ENCODE data around the gene CHML.

The CHML gene

DNA sequence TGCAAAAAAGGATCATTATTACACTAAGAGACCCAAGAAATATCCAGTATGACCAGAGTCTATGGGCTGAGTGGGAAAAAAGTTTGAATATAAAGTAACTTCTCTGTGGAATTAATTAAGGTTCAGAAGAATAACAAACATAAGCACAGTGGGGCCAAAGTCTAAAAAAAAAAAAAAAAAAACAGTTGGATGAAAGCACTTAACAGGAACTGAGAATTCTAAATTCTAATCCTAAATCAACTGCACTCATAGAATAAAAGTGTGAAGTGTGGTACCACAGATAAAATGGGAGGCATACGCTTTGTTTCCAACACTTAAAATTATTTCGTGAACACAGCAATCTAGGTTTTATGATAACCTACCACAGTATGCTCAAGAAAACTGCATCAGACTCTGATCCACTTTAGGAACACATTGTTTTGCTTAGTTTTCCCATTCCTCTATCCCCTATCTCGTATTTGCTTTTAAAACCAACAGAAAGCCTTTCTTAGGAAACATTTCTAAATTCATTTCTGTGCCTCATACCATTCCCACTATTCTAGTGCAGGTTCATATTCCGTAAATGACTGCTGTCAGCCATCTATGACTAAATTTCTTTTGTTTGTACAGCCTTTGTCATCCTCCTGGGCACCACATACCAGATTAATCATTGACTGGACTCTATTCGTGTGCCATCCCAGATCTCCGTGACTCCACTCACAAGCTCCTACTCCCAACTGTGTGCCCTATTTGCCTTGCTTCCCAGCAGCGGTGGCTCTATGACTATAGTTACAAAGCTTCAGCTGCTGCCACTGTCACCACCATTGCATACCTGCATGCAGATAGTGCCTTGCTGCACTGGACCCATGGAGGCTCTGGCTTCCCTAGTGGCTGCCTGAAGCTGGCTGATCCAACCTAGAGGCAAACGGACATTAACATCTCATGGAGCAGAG lies 24.9 kb downstream of the CHML start:
- no peak for DNase-seq

DNA sequence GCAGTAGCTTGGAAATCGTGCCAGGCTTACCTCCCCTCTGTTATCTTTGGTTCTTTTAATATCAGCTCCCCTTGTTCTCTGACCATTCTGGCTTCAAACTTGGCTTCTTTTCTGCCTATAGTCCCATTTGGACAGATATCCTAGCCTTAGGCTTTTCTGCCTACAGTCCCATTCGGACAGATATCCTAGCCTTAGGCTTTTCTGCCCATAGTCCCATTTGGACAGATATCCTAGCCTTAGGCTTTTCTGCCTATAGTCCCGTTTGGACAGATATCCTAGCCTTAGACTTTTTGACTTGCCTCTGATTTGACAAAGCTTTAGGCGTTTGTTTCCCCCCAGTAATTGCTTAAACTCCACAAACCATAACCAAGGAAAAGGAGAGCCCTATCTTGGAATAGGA lies 25.6 kb downstream of the CHML start:
- no peak for DNase-seq

GRCh38 chr1:241614144-241614543 lies 26.0 kb downstream of the CHML start:
- no peak for DNase-seq

GRCh38 chr1:241612533-241613477 lies 27.4 kb downstream of the CHML start:
- no peak for DNase-seq

GRCh38 chr1:241611736-241612135 lies 28.4 kb downstream of the CHML start:
- DNase-seq: no peak

GRCh38 chr1:241611063-241611462 lies 29.1 kb downstream of the CHML start:
- peak; percentile 86 for DNase-seq

GRCh38 chr1:241610056-241610815 lies 29.9 kb downstream of the CHML start:
- DNase-seq: no peak

DNA sequence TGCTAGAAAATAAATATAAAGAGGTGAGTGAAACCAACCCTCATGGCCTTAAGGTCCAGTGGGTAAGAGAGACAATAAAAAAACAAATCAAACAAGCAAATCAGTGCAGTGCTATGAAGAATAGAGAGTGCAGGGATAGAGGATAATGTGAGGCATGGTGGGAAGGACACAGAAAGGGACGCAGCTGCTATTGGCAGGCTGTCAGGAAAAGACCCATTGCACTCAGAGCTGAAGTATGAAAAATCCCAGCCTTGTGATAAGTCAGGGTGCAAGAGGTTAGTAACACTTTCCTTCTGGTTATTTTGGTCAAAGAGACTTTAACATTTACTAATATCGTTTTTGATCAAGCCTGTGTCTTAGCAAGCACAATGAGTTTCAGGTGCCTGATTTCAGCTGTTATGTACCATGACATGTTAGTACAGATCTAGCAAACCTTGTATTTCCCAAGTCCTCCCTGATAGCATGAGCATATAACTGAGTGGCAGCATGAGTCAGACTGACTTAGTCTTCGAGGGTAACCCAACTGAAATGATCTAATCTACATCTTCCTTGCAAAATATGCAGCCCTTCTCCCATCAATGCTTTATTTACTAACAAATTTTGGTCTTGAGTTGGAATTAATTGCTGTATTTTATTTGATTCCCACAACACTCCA lies 31.7 kb downstream of the CHML start:
- DNase-seq: no peak

DNA sequence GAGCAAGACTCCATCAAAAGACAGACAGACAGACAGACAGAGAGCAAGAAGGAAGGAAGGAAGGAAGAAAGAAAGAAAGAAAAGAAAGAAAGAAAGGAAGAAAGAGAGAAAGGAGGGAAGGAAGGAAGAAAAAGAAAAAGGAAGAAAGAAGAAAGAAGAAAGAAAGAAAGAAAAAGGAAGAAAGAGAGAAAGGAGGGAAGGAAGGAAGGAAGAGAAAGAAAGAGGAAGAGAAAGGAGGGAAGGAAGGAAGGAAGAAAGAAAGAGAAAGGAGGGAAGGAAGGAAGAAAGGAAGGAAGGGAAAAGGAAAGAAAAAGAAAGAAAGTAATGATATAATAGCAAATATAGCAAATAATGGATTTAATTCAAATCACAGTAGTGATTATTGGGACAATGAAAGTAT lies 32.7 kb downstream of the CHML start:
- DNase-seq: no peak

- DNase-seq: no peak
Measured at GRCh38 chr1:241606544-241606943, 33.6 kb downstream of the CHML start.

DNA sequence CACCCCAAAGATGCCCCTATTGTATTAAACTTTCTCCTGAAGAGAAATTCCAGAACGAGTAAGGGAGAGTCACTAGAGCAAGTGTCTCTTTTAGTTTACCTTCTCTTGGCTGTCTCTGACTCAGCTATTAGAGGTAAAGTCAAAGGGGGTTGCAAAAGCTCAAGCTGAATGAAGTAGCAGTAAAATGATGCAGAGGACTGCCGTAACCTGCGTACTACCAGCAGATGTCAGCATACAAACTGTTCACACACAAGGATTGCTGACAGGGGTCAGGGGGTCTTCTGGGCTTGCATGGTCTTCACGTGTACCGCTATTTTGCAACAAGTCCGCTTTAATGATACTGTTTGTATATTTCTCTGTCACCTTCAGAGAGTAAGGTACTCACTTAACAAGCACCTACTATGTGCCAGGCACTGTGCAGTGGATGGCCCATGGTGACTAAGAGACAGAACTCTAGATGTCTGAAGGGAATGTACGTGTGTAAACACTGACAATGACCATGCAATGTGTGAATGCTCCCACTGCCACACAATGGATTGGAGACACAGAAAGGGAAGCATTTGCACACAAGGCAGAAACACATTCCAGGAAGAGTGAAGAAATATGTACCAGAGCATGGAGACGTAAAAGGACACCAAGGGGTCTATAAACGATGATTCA lies 34.9 kb downstream of the CHML start:
- peak; percentile 49 for DNase-seq

DNA sequence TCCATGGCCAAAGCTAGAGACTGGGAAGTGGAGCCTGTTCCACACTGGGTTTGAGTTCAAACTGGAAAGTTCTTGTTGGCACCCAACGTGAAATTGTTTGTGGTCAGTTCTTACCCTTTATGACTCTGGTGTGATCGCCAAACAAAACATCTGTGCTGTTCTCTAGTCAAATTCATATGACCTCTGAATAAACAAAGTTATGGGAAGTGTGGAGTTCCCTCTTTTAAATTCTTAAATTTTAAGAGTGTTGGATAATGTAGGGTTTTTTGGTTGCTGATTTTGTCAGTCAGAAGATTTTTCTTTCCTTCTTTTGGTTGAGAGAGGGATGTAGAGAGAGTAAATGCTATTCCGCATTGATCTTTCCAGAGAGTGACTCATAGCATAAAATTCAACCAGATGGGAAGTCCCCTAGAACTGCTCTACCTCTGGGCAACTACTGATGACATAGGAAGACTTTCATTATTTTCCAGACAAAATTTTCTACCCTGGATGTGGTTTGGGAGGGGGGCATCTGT lies 36.4 kb downstream of the CHML start:
- no peak for DNase-seq

GRCh38 chr1:241600496-241600901 lies 39.7 kb downstream of the CHML start:
- DNase-seq: no peak

- peak; percentile 28 for DNase-seq
Measured at GRCh38 chr1:241598249-241598648, 41.9 kb downstream of the CHML start.

DNA sequence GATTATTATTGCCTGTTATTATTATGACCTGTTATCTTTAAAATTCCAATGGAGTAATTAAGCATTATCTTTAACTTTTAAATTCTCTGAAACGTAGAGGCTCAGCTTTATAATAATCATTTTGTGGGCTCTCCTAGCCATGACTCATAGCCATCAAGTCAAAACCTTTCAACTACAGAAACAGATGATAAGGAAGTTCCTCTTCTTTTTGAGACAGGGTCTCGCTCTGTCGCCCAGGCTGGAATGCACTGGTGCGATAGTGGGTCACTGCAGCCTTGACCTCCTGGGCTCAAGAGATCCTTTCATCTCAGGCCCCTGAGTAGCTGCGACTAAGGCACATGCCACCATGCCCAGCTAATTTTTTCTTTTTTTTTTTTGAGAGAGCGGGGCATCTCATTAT lies 43.5 kb downstream of the CHML start:
- DNase-seq: no peak

DNA sequence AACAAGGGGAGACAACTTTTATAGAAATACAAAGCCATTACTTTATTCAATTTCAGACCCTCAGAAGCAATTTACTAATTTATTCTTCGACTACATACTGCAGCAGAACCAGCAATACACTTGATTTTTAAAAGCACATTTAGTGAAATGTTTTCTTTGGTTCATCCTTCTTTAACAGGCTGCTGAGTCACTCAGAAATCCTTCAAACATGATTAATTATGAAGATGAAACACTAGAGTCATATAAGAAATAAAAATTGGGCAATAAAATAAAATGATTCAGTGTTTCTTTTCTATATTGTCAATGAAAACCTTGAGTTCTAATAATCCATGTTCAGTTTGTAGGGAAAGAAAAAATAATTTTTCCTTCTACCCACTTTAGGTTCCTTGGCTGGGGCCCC lies 47.0 kb downstream of the CHML start:
- no peak for DNase-seq

- no peak for DNase-seq
Measured at GRCh38 chr1:241592273-241592958, 47.8 kb downstream of the CHML start.

- no peak for DNase-seq
Measured at GRCh38 chr1:241591736-241592135, 48.4 kb downstream of the CHML start.

- no peak for DNase-seq
Measured at GRCh38 chr1:241591317-241591716, 48.9 kb downstream of the CHML start.

DNA sequence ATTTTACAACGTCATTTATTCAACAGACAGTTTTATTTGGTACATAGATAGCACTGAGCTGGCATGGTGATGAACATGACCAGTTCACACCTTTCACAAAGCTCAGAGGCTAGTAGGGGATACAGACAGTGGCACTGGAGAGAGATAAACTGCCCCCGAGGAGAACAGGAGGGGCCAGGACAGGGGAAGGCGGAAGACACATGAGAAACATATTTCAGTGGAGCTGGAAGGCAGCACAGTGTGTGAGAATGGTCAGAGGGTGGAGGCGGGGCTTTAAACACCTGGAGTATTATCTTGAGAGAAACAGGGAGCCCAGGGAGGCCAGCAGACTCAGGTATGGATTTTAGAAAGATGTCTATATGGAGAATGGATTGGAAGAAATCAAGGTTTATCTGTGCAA lies 49.5 kb downstream of the CHML start:
- no peak for DNase-seq
